Peyer's patch (tissue), 4 donors: ENCODE measurements around the gene P2RX3. TPM values are rescaled to one million over a fixed set of nuclear protein-coding genes. Genes with fewer than 3 reads are reported as not detected.

Experiments used
- DNase-seq, 3 donors: peaks; one replicate each; pipeline ENCODE4 v3.0.0-alpha.2; 2017 to 2019
- H3K27ac ChIP-seq, 4 donors: fragments of 200-600 bp; sonication (generic); one replicate each; pipeline ENCODE4 v1.5.1; 2016 to 2019
- H3K27me3 ChIP-seq, 2 donors: fragments of 200-600 bp; sonication (generic); one replicate each; pipeline ENCODE4 v1.5.1; 2019
- H3K36me3 ChIP-seq, 3 donors: fragments of 200-600 bp; sonication (generic); one replicate each; pipeline ENCODE4 v1.5.1; 2016 to 2019
- H3K4me1 ChIP-seq, 4 donors: fragments of 200-600 bp; sonication (generic); one replicate each; pipeline ENCODE4 v1.5.1; 2016 to 2019
- H3K4me3 ChIP-seq, 4 donors: fragments of 200-600 bp; sonication (generic); 1 replicate in 3 of 4; 2 replicates in 1 of 4; pipeline ENCODE4 v1.5.1; 2016 to 2019; ENCODE audit warnings: mild to moderate bottlenecking in 1 of 4
- H3K9me3 ChIP-seq, 4 donors: fragments of 200-600 bp; sonication (generic); one replicate each; pipeline ENCODE4 v1.5.1; 2016 to 2019; ENCODE audit warnings: mild to moderate bottlenecking in 1 of 4
- CTCF ChIP-seq, 6 experiments: fragments of 450-650 bp in 4 of 6; fragments of 200-600 bp in 2 of 6; sonication (generic) in 1 of 6; IDR thresholded peaks; one replicate each; pipeline ENCODE4 v1.5.1; 2017 to 2019; ENCODE audit warnings: antibody characterized with exemption in 6 of 6, mild to moderate bottlenecking in 3 of 6, moderate library complexity in 1 of 6
- POLR2A ChIP-seq, 2 donors: fragments of 450-650 bp; IDR thresholded peaks; one replicate each; pipeline ENCODE4 v1.5.1; 2017; ENCODE audit warnings: antibody characterized with exemption in 2 of 2, mild to moderate bottlenecking in 2 of 2, moderate library complexity in 2 of 2
- total RNA-seq, 4 donors: library from RNA; depleted of rRNA; stranded (reverse); fragments of >200 nt; gene quantifications; one replicate each; pipeline ENCODE4 v1.1.0, GENCODE V29; 2016

P2RX3 gene
- total RNA-seq, 4 donors from 2014 or later = 0.80 TPM; not detected in 3

- peaks cover 0 to 5% (median 0%) of the 10 kb centered on the region in 4 donors for H3K4me1 ChIP-seq
- H3K36me3 ChIP-seq = no peaks in the 10 kb centered on the region
- no peak overlapping the region for H3K4me3 ChIP-seq
- no peaks in the 10 kb centered on the region for H3K27me3 ChIP-seq
- DNase-seq = peak; percentile 73 to 92 (median 79)
- no peak overlapping the region for H3K27ac ChIP-seq
- no peaks in the 10 kb centered on the region for H3K9me3 ChIP-seq
- TF ChIP-seq POLR2A (IDR thresholded peaks at IDR 0.05) (no peak), CTCF (IDR thresholded peaks at IDR 0.05) (peak; percentile 45 to 85 (median 64))
Measured at GRCh38 chr11:57345555-57346211, 7.5 kb downstream of the P2RX3 start.

- H3K9me3 ChIP-seq = no peaks in the 10 kb centered on the region
- TF ChIP-seq POLR2A (IDR thresholded peaks at IDR 0.05) (no peak), CTCF (IDR thresholded peaks at IDR 0.05) (no peak)
- no peaks in the 10 kb centered on the region for H3K27me3 ChIP-seq
- no peak for DNase-seq
- no peak overlapping the region for H3K4me3 ChIP-seq
- H3K27ac ChIP-seq = no peak overlapping the region
- peaks cover 0 to 5% (median 0%) of the 10 kb centered on the region in 4 donors for H3K4me1 ChIP-seq
- H3K36me3 ChIP-seq = no peaks in the 10 kb centered on the region
Measured at GRCh38 chr11:57347336-57347735, 9.2 kb downstream of the P2RX3 start.

GRCh38 chr11:57348052-57348451 lies 9.9 kb downstream of the P2RX3 start:
- peaks cover 0 to 5% (median 0%) of the 10 kb centered on the region in 4 donors for H3K4me1 ChIP-seq
- no peak for TF ChIP-seq CTCF (IDR thresholded peaks at IDR 0.05)
- TF ChIP-seq POLR2A (IDR thresholded peaks at IDR 0.05) = no peak
- H3K4me3 ChIP-seq = no peak overlapping the region
- no peaks in the 10 kb centered on the region for H3K36me3 ChIP-seq
- DNase-seq = no peak
- no peak overlapping the region for H3K27ac ChIP-seq
- H3K9me3 ChIP-seq = no peaks in the 10 kb centered on the region
- H3K27me3 ChIP-seq = no peaks in the 10 kb centered on the region

- H3K9me3 ChIP-seq = no peaks in the 10 kb centered on the region
- H3K27me3 ChIP-seq = no peaks in the 10 kb centered on the region
- peak in 1 of 3 donors; percentile 35 for DNase-seq
- H3K4me1 ChIP-seq = peaks cover 0 to 5% (median 0%) of the 10 kb centered on the region in 4 donors
- H3K27ac ChIP-seq = no peak overlapping the region
- H3K4me3 ChIP-seq = no peak overlapping the region
- no peak for TF ChIP-seq CTCF (IDR thresholded peaks at IDR 0.05)
- no peak for TF ChIP-seq POLR2A (IDR thresholded peaks at IDR 0.05)
- no peaks in the 10 kb centered on the region for H3K36me3 ChIP-seq
Measured at GRCh38 chr11:57348636-57349313, 10.6 kb downstream of the P2RX3 start.

GRCh38 chr11:57349491-57350274 lies 11.5 kb downstream of the P2RX3 start:
- Histone ChIP-seq H3K4me3 (no peak overlapping the region), H3K27ac (no peak overlapping the region), H3K4me1 (peaks cover 0 to 5% (median 0%) of the 10 kb centered on the region in 4 donors), H3K36me3 (no peaks in the 10 kb centered on the region), H3K9me3 (no peaks in the 10 kb centered on the region), H3K27me3 (no peaks in the 10 kb centered on the region)
- TF ChIP-seq POLR2A (IDR thresholded peaks at IDR 0.05) (no peak), CTCF (IDR thresholded peaks at IDR 0.05) (peak; percentile 69 to 92 (median 73))
- peak; percentile 42 to 89 (median 79) for DNase-seq
